ENCODE results near the gene AOX1. TPM values are rescaled to one million over a fixed set of nuclear protein-coding genes. Genes with fewer than 3 reads are reported as not detected.

AOX1 gene
- total RNA-seq, 1 experiment from 2014 or later = 0.71 TPM

GRCh38 chr2:200650195-200650594, 64.4 kb downstream of the AOX1 start:
- BruUV-seq (replicated peaks) = no TSS peak
- CTCF ChIA-PET = no interaction called here
- H3K27me3 ChIP-seq (ENCODE audit: insufficient read depth, low read length) = no peaks in the 10 kb centered on the region

GRCh38 chr2:200652158-200652557, 66.3 kb downstream of the AOX1 start:
- H3K79me2 ChIP-seq (ENCODE audit: insufficient read depth, low read length) = no peaks in the 10 kb centered on the region
- no peak overlapping the region for H3K27ac ChIP-seq (ENCODE audit: low read depth, low read length)
- intact Hi-C loops (cut with micrococcal nuclease) = no loop called here
- ATAC-seq = no peak
- no peak overlapping the region for H3K9ac ChIP-seq (ENCODE audit: low read length)
- H2AFZ ChIP-seq (ENCODE audit: low read depth, low read length, poor library complexity, severe bottlenecking) = no peak overlapping the region
- CTCF ChIA-PET = no interaction called here
- H3K4me3 ChIP-seq (replicated peaks in 1 of 2; ENCODE audit: low read depth in 1 of 2, low read length in 2 of 2) = no peak overlapping the region
- no peak overlapping the region for H3K4me2 ChIP-seq (ENCODE audit: low read length)
- RAD21 ChIA-PET (ENCODE audit: low non-redundant PET in 1 of 2, low total read pairs in 2 of 2, uncharacterized antibody in 2 of 2, unreplicated experiment in 2 of 2) = no interaction called here
- TF ChIP-seq TCF7L2 (IDR thresholded peaks at IDR 0.05; ENCODE audit: borderline replicate concordance, extremely low read depth, insufficient read depth, insufficient read length) (no peak), ATF3 (IDR thresholded peaks at IDR 0.05) (no peak), POLR2A (IDR thresholded peaks at IDR 0.05; ENCODE audit: borderline replicate concordance, extremely low read depth, insufficient read depth, insufficient read length) (no peak), CEBPB (IDR thresholded peaks at IDR 0.05; ENCODE audit: low read depth) (no peak), SRF (IDR thresholded peaks at IDR 0.05; ENCODE audit: low read depth) (no peak), ZBTB33 (IDR thresholded peaks at IDR 0.05; ENCODE audit: extremely low read depth, insufficient replicate concordance, low read length) (no peak), JUND (IDR thresholded peaks at IDR 0.05) (no peak), SIN3A (IDR thresholded peaks at IDR 0.05; ENCODE audit: low read depth) (no peak), EZH2phosphoT487 (IDR thresholded peaks at IDR 0.05; ENCODE audit: borderline replicate concordance) (no peak)
- no peaks in the 10 kb centered on the region for H3K9me2 ChIP-seq (ENCODE audit: insufficient read depth)
- H3K36me3 ChIP-seq (ENCODE audit: control insufficient read depth in 1 of 2, insufficient read depth in 2 of 2, low read length in 2 of 2) = no peaks in the 10 kb centered on the region
- POLR2A ChIA-PET = no interaction called here
- H4K20me1 ChIP-seq (ENCODE audit: insufficient read depth) = no peaks in the 10 kb centered on the region
- DNase-seq (ENCODE audit: low read depth, low spot score) = no peak
- no peaks in the 10 kb centered on the region for H3K9me3 ChIP-seq (ENCODE audit: control insufficient read depth in 1 of 2, insufficient read depth in 1 of 2, low read depth in 1 of 2, low read length in 2 of 2)
- peaks cover 0 to 10% of the 10 kb centered on the region in 2 experiments; a peak in 2 of 4 replicates for H3K4me1 ChIP-seq (ENCODE audit: control insufficient read depth in 1 of 2, insufficient read depth in 2 of 2, low read length in 2 of 2)
- BruUV-seq (replicated peaks) = no TSS peak
- H3K27me3 ChIP-seq (ENCODE audit: insufficient read depth, low read length) = no peaks in the 10 kb centered on the region

More at GRCh38 chr2:200650195-200650594, 64.4 kb downstream of the AOX1 start:
- H3K4me3 ChIP-seq (replicated peaks in 1 of 2; ENCODE audit: low read depth in 1 of 2, low read length in 2 of 2) = no peak overlapping the region
- H2AFZ ChIP-seq (ENCODE audit: low read depth, low read length, poor library complexity, severe bottlenecking) = no peak overlapping the region
- no peak overlapping the region for H3K4me2 ChIP-seq (ENCODE audit: low read length)
- no peaks in the 10 kb centered on the region for H4K20me1 ChIP-seq (ENCODE audit: insufficient read depth)
- no peaks in the 10 kb centered on the region for H3K79me2 ChIP-seq (ENCODE audit: insufficient read depth, low read length)
- DNase-seq (ENCODE audit: low read depth, low spot score) (no peak), ATAC-seq (no peak)
- H3K9me3 ChIP-seq (ENCODE audit: control insufficient read depth in 1 of 2, insufficient read depth in 1 of 2, low read depth in 1 of 2, low read length in 2 of 2) = no peaks in the 10 kb centered on the region
- no peaks in the 10 kb centered on the region for H3K9me2 ChIP-seq (ENCODE audit: insufficient read depth)
- no peak overlapping the region for H3K9ac ChIP-seq (ENCODE audit: low read length)
- POLR2A ChIA-PET = no interaction called here
- H3K36me3 ChIP-seq (ENCODE audit: control insufficient read depth in 1 of 2, insufficient read depth in 2 of 2, low read length in 2 of 2) = no peaks in the 10 kb centered on the region
- RAD21 ChIA-PET (ENCODE audit: low non-redundant PET in 1 of 2, low total read pairs in 2 of 2, uncharacterized antibody in 2 of 2, unreplicated experiment in 2 of 2) = no interaction called here
- intact Hi-C loops (cut with micrococcal nuclease) = no loop called here
- H3K27ac ChIP-seq (ENCODE audit: low read depth, low read length) = no peak overlapping the region
- no peak for TF ChIP-seq ZBTB33 (IDR thresholded peaks at IDR 0.05; ENCODE audit: extremely low read depth, insufficient replicate concordance, low read length)
- TF ChIP-seq YY1 (IDR thresholded peaks at IDR 0.05; ENCODE audit: extremely low read depth, insufficient replicate concordance, low read depth, low read length) = no peak
- H3K4me1 ChIP-seq (ENCODE audit: control insufficient read depth in 1 of 2, insufficient read depth in 2 of 2, low read length in 2 of 2) = peaks cover 0 to 10% of the 10 kb centered on the region in 2 experiments; a peak in 2 of 4 replicates
